HG02610 (cell line): ENCODE data around the gene NEDD4L.
"Not testable (repeated sequence)": the region's sequence is repeated elsewhere in the genome, so short reads cannot be mapped to it uniquely, and the experiment has no call there.

Source experiments
- ATAC-seq: cut with Tn5 transposase; IDR thresholded peaks from one replicate; pipeline ENCODE4 v1.9.1; 2021; ENCODE audit warnings: mild to moderate bottlenecking, moderate library complexity; ENCODE audit not compliant: unreplicated experiment

NEDD4L gene

DNA sequence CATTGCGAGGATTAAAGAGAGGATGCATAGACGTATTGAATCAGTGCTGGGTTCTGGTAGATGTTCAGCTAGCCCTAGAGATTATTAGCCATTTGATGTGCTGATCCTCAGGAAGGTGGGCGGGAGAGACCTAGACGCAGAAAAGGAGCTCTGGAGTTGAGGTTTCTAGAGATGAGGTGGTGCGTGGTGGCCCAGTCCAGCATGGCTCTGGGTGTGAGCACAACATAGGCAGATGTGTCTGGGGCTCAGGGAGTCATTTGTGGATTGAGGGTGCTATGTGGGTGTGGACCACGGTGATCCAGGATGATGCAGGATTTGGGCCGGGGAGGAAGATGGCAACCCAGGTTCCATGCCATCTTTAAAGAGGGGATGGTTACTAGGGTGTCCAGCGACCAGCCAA is 102.1 kb downstream of the NEDD4L start:
- ATAC-seq: no peak

- ATAC-seq: peak; percentile 72
These were observed 105.0 kb downstream of the NEDD4L start for GRCh38 chr18:58148954-58149471.

- no peak for ATAC-seq
These were observed 106.7 kb downstream of the NEDD4L start for GRCh38 chr18:58150772-58151171.

- no peak for ATAC-seq
These were observed 108.2 kb downstream of the NEDD4L start for GRCh38 chr18:58152216-58152615.

- no peak for ATAC-seq
These were observed 108.9 kb downstream of the NEDD4L start for GRCh38 chr18:58152891-58153290.

DNA sequence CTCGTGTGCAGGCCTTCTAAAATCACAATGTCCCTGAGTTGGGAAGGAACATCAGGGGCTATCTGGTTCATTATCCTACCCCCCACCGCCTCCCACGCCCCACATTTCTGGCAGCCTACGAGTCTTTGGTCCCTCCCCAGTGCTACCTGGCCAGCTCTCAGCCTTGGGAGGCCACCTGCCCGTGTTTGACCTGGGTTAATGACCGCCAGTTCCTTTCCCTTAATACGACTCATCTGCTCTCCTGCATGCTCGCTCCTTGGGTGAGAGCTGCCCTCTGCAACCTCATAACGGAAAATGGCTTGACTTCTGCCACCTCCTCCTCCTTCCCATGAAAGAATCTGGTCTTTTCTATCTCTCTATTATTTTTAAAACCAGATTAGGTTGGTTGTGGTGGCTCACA is 112.5 kb downstream of the NEDD4L start:
- ATAC-seq: no peak

GRCh38 chr18:58157237-58157636 is 113.2 kb downstream of the NEDD4L start:
- no peak for ATAC-seq

DNA sequence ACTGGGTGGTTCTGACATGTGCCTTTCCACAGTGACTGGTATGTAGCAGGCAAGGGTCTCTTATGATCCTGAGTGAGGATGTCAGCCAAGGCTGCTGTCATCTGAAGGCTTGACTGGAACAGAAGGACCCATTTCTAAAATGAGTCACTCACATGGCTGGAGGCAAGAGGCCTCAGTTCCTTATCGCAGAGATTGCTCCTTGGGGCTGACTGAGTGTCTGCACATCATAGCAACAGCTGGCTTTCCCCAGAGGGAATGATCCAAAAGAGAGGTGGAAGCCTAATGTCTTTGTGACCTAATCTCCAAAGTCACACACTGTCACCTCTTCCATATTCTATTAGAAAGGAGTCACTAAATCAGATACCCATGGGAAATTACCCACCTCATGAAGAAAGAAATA is 114.0 kb downstream of the NEDD4L start:
- ATAC-seq: no peak

GRCh38 chr18:58158459-58158858 is 114.4 kb downstream of the NEDD4L start:
- no peak for ATAC-seq

DNA sequence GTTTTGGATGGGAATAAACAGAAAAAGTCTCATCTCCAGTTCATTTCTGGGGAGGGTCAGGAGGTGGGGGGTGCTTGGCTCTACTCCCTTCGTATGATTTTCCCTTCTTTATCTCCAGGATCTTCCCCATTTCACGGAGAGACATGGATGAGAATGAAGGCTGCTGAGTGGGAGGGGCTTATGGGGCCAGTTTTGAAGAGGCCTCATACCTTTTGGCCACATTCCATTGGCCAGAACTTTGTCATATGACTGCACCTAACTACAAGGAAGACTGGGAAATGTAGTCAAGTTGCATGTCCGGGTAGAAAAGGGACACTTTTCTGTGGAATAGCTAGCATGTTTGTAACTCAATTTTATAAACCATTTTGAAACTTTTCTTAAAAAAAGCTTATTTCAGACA is 117.6 kb downstream of the NEDD4L start:
- no peak for ATAC-seq

DNA sequence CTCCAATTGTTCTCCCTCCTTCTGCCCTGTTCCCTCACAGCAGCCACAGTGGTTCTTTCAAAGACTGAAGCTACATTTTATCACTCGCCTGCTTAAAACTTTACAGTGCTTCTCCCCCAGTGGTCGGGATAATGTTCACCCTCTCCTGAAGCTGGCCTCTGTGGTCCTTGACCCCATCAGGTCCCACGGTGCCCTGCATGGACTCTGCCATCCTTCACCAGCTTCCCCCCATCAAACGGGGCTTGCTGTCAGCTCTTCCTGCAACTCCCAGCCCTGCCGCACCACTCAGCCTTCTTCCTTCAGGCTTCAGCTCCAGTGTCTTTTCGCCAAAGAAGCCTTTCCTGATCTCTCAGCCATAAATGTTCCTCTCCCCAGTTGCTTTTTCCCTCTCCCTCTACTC is 118.1 kb downstream of the NEDD4L start:
- ATAC-seq: no peak

DNA sequence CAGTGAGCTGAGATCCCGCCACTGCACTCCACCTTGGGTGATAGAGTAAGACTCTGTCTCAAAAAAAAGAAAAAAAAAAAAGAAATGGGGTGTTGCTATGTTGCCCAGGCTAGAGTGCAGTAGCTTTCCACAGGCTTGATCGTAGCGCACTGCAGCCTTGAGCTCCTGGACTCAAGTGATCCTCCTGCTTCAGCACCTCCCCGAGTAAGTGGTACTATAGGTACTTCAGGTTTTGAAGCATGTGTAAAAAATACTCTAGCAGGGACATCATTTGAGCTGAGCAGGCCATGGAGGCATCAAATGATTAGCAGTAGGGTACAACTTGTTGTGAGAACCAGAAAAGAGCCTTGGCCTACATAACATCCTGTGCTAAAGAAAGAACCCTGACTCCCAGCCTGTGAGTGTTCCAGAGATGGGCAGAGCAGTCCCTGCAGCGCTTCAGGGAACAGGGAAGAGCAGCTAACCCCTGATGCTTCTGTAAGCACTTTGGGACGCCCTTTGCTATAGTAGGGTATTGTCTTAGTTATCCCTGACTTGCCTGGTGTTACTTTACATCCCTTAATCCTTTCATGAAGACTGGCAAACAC is 119.1 kb downstream of the NEDD4L start:
- ATAC-seq: no peak

- no peak for ATAC-seq
These were observed 122.3 kb downstream of the NEDD4L start for GRCh38 chr18:58166278-58166844.

DNA sequence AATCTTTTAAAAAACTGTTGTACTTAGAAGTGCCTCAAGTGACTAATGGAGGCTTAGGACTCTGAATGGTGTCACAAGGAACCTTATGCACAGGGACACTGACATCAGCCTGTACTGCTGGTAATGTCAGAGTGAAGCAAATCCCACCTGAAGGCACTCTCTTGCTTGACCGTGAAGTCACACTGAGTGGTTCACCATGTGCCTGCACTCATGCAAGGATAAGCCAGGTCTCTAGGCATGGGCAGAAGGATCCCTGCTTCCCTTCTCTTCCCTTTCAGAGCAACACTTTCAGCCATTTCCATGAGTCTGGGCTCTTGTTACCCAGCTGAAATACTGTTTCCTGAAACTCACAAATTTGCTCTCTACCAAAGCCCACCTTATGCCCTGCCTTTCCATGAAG is 123.0 kb downstream of the NEDD4L start:
- no peak for ATAC-seq

DNA sequence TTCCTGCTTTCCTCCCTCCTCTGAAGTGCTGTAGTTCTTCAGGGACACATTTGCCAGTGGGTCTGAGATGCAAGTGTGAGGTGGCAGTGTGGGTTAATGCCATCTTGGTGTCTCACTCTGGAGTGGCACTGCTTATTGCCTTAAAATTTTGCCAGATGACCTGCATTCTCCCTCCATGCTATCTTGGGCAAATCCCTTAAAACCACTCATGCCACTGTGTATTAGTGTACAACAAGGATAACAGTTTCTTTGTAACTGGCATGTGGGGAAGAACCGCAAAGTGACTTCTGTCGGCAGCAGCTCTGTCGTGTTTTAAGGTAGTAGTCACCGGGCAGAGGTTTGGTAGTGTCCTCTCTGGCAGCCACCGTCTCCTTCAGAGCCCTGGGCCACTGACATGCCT is 124.2 kb downstream of the NEDD4L start:
- ATAC-seq: no peak

GRCh38 chr18:58168993-58169392 is 125.0 kb downstream of the NEDD4L start:
- ATAC-seq: no peak

- ATAC-seq: no peak
These were observed 125.4 kb downstream of the NEDD4L start for GRCh38 chr18:58169472-58169871.

GRCh38 chr18:58170036-58170435 is 126.0 kb downstream of the NEDD4L start:
- ATAC-seq: not testable (repeated sequence)

- no peak for ATAC-seq
These were observed 128.0 kb downstream of the NEDD4L start for GRCh38 chr18:58172031-58172430.

- ATAC-seq: no peak
These were observed 130.3 kb downstream of the NEDD4L start for GRCh38 chr18:58174285-58174684.

- no peak for ATAC-seq
These were observed 131.2 kb downstream of the NEDD4L start for GRCh38 chr18:58175122-58175785.

DNA sequence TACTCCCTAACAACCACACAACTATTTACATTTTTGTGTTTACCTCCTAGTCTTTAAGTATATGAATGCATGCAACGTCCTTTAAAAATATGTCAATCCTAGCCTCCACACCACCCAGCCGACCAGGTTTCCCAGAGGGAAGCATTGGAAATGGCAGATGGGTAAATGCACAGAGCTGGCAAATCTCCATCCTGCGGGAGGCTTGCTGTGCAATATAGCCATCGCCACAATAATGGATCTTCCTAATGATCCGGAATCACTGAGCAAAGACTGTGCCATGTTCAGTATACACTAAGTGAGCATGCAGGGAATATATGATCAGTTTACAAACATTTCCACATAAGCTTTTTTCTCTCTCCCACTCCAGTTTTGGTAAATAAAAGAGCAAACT is 131.8 kb downstream of the NEDD4L start:
- no peak for ATAC-seq
